ENCODE results near the gene TSSC4.

The TSSC4 gene

DNA sequence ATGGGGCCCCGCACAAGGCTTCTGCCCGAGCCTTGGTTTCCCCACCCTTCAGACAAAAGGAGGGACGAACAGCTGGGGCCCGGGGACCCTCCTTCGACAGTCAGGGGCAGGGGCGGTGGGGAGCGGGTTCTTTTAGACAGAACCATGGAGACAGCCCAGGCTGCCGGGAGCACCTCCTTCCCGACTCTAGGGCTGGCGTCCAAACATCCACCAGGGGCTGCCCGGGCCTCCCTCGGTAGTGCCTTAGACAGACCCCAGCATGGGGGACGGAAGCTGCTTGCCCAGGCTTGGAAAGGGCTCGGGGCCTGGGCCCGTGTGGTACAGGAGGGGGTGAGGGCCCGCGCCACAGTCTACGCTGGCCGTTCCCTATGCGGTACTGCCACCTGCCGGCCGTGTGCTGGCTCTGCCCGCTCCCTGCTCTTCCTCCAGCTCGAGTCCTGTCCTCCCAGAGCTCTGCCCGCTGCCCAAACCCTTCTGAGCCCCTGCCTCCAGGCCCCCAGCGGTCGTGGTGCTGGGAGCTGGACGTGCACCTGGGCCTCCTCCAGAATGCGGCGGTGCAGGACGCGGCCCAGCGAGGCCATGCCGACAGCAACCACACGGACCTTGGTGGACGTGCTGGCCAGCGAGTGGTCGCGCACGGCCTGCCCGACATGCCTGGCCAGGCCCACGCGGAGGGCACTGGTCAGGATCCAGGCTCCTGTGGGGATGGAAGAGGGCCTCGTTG lies 20.1 kb downstream of the TSSC4 start:
- DNase-seq: peak; percentile 26

GRCh38 chr11:2421226-2421994 lies 20.9 kb downstream of the TSSC4 start:
- no peak for DNase-seq

DNA sequence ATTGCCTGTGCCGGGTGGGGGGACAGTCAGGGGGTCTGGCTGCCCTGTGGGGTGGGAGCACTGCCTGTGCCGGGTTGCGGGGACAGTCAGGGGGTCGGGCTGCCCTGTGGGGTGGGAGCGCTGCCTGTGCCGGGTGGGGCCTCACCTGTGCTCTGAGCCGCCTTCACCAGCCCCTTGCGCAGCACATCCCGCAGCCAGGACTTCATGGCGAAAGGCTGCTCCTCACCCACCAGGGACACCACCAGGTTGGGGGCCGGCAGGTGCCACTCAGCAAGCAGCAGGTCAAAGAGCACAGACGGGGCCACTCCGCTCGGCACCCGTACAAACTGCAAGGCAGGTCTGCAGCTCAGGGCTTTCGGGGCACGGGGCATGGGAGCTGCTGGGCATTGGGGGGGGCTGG lies 21.4 kb downstream of the TSSC4 start:
- no peak for DNase-seq

DNA sequence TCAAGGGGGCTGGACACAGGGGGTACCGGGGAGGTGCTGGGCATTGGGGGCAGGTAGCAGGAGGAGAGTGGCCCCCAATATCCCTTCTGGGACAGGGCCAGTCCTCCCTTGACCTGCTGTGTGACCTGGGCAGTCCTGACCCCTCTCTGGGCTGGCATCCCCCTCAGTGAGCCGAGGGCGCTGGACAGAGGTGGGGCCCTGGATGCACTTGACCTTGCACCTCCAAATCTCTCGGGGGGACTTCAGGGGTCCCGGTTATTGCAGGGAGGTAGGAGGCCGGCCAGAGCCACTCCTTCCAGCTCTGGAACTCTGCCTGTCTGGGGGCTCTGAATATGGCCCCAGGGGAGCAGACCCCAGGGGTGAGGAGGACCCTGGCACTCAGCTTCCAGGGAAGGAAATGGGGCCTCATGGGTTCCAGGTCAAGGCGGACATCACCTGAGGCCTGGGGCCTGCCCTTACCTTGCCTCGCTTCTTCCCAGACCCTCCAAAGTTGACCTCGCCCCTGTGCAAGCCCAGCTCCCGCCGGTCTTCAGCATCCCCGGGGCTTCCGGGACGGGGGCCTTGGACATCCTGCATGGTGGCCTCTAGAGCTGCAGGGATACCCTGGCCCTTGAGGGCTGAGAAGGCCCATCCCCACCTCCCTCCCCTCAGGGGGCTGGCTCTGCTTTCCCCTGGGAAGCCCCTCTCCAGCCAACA lies 22.1 kb downstream of the TSSC4 start:
- DNase-seq: no peak

DNA sequence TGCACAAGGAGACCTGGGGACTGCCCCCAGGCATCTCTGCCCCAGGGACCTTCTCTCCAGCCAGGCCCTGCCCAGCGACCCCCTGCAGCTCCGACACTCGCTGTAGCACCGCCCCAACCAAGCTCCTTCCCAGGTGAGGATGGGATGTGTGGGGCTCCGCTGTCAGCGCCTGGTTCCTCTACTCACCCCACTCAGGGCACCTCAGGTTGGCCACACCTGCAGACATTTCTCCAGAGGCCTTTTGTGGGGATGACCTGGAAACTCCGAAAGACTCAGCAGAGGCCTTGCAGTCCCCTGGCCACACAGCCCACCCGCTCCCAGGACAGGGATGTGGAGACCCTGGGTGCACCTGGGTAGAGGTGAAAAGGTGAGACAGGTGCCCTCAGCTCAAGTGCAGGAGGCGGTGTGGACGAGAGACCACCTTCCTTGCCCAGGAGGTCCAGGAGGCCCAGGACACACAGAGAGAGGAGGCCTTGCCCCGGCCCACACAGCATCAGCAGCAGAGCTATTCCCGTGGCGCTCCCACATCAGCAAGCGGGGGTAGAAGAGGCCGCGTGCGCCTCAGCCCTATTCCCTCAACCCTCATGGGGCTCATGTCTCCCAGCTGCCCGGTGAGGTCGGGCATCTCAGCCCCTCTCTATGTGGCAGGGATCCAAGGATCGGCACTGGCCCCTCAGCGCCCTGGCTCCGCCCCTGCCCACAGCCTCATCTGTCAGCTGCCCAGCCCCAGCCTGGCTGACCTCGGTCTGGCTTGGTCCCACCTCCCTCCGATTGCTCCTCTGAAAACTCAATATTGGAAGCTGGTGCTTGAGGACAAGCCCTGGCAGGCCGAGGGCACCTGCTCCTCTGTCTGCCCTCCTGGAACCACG lies 22.8 kb downstream of the TSSC4 start:
- DNase-seq: no peak

GRCh38 chr11:2424811-2425495 lies 24.4 kb downstream of the TSSC4 start:
- DNase-seq: no peak

- DNase-seq: no peak
Observed at GRCh38 chr11:2425506-2425905, 25.0 kb downstream of the TSSC4 start.

DNA sequence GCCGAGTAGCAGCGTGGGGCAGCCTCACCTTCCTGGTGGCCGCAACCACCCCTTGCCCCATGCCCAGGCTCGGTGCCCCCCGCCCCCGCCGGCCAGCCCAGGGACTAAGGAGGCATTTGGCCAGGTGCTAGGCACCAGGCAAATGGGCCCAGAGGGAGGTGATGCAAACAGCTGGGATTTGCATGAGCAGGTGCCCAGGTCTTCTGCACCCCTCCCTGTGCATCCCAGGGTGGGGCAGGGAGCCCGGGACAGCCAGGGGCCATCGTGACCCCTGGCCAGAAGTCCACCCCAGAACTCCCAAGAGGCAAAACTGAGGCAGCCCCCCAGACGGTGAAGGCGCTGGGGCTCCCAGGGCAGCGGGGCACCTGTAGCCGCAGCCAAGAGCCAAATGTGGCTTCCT lies 25.7 kb downstream of the TSSC4 start:
- no peak for DNase-seq

GRCh38 chr11:2426826-2427521 lies 26.4 kb downstream of the TSSC4 start:
- DNase-seq: no peak

DNA sequence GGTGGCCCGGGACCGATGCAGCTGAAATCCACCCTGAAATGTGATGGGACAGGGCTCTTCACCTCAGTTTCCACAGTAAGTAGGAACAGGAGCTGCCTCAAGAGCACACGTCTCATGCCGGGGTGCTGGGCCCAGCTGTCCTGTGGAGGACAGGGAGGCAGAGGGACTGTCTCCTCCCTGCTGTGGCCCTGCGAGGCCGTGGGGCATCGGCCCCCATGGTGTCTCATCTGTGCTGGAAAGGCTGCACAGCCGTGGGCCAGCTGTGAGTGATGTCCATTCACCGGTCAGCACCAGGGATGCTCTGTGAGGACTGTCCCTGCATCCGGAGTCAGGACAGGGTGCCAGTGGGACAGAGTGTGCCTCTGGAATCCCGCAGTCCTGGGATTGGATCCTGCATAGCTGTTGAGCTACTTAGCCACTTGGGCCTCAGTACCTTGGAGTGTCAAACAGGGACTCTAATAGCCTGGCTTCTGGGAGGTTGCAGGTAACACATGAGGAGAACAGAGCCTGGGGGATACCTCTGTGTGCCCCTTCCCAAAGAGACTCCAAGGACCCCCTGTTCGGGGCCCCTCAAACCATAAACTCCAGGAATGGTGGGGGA lies 27.3 kb downstream of the TSSC4 start:
- DNase-seq: no peak

GRCh38 chr11:2428322-2428795 lies 27.8 kb downstream of the TSSC4 start:
- no peak for DNase-seq

- DNase-seq: no peak
Observed at GRCh38 chr11:2431395-2431794, 30.8 kb downstream of the TSSC4 start.

- no peak for DNase-seq
Observed at GRCh38 chr11:2432171-2432621, 31.6 kb downstream of the TSSC4 start.

DNA sequence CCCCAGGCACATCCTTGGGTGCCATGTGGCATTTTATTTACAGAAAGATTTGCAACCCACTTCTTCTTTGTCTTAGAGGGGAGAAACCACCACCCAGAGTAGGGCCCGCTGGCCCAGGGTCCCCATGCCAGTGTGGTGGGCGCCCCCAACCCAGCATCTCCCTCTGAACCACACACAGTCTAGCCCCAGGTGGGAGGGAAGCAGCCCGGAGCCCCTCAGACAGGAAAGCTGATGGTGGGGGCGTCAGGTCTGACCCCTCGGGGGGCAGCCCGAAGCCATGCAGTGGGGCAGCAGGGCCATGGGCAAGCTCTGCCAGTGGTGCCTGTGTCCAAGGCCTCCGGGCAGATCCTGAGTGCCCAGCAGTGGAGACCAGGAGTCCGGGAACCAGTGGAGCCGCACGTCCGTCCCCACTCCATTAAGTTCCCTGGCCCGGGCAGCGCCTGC lies 32.1 kb downstream of the TSSC4 start:
- no peak for DNase-seq

GRCh38 chr11:2433106-2433925 lies 32.8 kb downstream of the TSSC4 start:
- DNase-seq: no peak

DNA sequence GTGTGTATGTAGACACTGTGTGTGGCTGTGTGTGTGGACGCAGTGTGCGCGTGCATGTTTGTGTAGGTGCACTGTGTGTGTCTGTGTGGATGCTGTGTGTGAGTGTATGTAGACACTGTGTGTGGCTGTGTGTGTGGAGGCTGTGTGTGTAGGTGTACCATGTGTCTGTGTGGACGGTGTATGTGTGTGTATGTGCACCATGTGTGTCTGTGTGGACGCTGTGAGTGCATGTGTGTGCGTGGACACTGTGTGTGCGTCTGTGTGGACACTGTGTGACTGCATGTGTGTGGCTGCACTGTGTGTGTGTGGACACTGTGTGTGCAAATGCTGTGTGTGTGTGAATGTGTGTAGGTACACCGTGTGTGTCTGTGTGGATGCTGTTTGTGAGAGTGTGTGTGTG lies 33.5 kb downstream of the TSSC4 start:
- DNase-seq: no peak

DNA sequence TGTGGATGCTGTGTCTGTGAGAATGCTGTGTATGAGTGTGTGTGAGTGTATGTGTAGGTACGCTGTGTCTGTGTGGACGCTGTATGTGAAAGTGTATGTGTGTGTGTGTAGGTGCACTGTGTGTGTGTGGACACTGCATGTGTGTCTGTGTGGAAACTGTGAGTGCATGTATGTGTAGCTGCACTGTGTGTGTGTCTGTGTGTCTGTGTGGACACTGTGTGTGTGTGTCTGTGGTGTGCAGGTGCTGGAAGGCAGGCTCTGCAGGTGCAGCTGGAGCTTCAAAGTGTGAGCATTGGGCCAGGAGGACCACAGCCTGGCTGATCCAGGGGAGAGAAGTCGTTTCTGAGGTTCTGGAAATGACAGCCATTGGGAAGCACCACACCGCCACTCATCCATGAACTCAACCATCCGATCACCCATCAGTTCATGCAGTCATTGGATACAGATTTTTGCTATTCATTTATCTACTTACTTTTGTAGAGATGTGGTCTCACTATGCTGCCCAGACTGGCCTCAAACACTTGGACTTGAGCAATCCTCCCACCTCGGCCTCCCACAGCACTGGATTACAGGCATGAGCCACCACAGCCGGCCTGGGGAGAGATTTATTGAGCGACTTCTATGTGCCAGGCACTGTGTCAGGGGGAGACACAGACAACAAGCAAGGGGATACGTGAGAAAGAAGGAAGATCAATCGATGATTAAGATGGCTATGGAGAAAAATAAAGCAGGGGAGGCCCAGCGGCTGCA lies 34.1 kb downstream of the TSSC4 start:
- DNase-seq: no peak

DNA sequence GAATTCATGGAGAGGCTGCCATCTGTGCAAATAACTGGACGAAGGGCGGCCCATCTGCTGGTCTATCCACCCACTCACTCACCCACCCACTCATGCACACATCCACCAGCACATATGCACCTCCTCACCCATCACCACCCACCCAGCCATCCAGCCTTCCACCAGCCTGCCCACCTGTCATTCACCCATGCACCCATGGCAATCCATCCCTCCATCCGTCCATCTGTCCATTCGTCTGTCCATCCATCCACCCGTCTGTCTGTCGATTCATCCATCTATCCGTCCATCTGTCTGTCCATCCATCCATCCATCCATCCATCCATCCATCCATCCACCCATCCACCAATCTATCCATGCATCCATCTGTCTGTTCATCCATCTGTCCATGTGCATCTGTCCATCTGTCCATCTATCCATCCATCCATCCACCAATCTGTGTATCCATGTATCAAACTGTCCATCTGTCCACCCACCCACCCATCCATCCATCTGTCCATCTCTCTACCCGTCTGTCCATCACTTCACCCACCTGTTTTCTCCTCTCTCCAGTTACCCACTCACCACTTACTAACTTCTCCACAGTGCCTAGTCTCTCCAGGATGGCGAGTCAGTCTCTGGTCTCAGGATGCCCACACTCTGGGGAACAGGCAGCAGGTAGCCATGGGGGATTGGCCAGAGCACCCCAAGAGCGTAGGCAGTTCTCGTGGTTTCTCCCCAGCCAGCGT lies 34.9 kb downstream of the TSSC4 start:
- no peak for DNase-seq
